Measurements from ENCODE around the gene FBXL22. TPM values are rescaled to one million over a fixed set of nuclear protein-coding genes. Genes with fewer than 3 reads are reported as not detected.

Gene FBXL22
- total and polyA plus RNA-seq, 2 experiments from 2014 or later = 0.26 TPM; not detected in 1

DNA sequence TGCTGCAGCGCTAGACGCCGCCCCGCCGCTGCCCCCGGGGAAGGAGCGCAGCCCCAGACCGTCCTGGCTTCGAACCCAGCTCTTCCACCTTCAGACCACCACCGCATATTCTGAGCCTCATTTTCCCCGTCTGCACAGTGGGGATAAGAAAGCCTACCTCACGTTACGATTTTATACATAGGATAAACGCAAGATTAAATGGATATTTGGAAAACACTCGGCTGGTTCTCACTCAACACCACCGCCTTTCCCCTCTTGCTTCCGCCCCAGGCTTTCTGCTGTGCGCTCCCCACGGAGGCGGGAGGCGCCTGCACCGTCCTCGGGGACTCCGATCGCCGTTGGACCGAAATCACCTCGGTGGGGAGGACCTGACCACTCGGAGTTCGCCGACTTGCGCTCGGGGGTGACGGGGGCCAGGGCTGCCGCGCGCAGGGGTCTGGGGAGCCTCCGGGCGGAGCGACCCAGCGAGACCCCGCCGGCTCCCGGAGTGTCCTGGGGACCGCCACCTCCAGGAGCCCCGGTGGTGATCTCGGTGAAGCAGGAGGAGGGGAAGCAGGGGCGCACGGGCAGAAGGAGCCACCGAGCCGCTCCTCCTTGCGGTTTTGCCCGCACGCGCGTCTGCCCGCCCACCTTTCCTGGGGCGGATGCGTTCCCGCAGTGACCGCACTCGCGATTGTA is 4.0 kb downstream of the FBXL22 start (continued):
- TF ChIP-seq ZNF114 (CRISPR knock-in tag; IDR thresholded peaks at IDR 0.05) (0 out of 2 replicates have a peak, but pooled peaks have one; percentile 24), ZNF331 (CRISPR knock-in tag; IDR thresholded peaks at IDR 0.05; ENCODE audit: low read depth) (no peak), ETS1 (IDR thresholded peaks at IDR 0.05) (no peak), STAT1 (IDR thresholded peaks at IDR 0.05; ENCODE audit: unreplicated experiment) (no peak), CREB1 (CRISPR knock-in tag; IDR thresholded peaks at IDR 0.05; ENCODE audit: low read depth) (no peak), JUNB (IDR thresholded peaks at IDR 0.05; ENCODE audit: unreplicated experiment) (no peak), EZH2 (IDR thresholded peaks at IDR 0.05; ENCODE audit: low read depth, unreplicated experiment) (peak; percentile 67)
- TF ChIP-seq, protein P1, sequence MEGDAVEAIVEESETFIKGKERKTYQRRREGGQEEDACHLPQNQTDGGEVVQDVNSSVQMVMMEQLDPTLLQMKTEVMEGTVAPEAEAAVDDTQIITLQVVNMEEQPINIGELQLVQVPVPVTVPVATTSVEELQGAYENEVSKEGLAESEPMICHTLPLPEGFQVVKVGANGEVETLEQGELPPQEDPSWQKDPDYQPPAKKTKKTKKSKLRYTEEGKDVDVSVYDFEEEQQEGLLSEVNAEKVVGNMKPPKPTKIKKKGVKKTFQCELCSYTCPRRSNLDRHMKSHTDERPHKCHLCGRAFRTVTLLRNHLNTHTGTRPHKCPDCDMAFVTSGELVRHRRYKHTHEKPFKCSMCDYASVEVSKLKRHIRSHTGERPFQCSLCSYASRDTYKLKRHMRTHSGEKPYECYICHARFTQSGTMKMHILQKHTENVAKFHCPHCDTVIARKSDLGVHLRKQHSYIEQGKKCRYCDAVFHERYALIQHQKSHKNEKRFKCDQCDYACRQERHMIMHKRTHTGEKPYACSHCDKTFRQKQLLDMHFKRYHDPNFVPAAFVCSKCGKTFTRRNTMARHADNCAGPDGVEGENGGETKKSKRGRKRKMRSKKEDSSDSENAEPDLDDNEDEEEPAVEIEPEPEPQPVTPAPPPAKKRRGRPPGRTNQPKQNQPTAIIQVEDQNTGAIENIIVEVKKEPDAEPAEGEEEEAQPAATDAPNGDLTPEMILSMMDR (conservative IDR thresholded peaks at IDR 0.05; ENCODE audit: low read depth in 2 of 2) = no peak

- Histone ChIP-seq H3K36me3 (ENCODE audit: insufficient read depth) (no peaks in the 10 kb centered on the region), H3K27ac (ENCODE audit: low read depth) (no peak overlapping the region), H4K20me1 (replicated peaks; ENCODE audit: insufficient read depth) (no peaks in the 10 kb centered on the region), H3K9me2 (ENCODE audit: insufficient read depth) (no peaks in the 10 kb centered on the region), H3K27me3 (ENCODE audit: insufficient read depth) (peaks cover 46% of the 10 kb centered on the region), H3K4me3 (peak overlapping the region; percentile 77), H3K4me1 (ENCODE audit: insufficient read depth) (peaks cover 12% of the 10 kb centered on the region), H3K4me2 (peak overlapping the region; percentile 96), H2AFZ (peak overlapping the region; percentile 98), H3F3A (replicated peaks; ENCODE audit: low read depth) (peaks cover 9% of the 10 kb centered on the region; the same call in 1 of the 2 replicates), H3K79me2 (replicated peaks; ENCODE audit: insufficient read depth) (no peaks in the 10 kb centered on the region)
- Mint-ChIP-seq H3K4me1 (peaks cover 23% of the 10 kb centered on the region), H3K27ac (no peak overlapping the region), H3K36me3 (ENCODE audit: low read depth) (no peaks in the 10 kb centered on the region), H3K9me3 (no peaks in the 10 kb centered on the region), H3K4me3 (peak overlapping the region; percentile 88), H3K27me3 (ENCODE audit: insufficient read depth, low read depth, poor library complexity) (peaks cover 36% of the 10 kb centered on the region)
- ATAC-seq (peak; percentile 7), DNase-seq (ENCODE audit: low spot score) (peak; percentile 20)
- peak; percentile 48 for TF ChIP-seq EZH2 (IDR thresholded peaks at IDR 0.05; ENCODE audit: low read depth, unreplicated experiment)
- TF ChIP-seq ZNF331 (CRISPR knock-in tag; IDR thresholded peaks at IDR 0.05; ENCODE audit: low read depth) = no peak
- no peak for TF ChIP-seq STAT1 (IDR thresholded peaks at IDR 0.05; ENCODE audit: unreplicated experiment)
These were observed 4.6 kb downstream of the FBXL22 start for GRCh38 chr15:63601704-63602185.

DNA sequence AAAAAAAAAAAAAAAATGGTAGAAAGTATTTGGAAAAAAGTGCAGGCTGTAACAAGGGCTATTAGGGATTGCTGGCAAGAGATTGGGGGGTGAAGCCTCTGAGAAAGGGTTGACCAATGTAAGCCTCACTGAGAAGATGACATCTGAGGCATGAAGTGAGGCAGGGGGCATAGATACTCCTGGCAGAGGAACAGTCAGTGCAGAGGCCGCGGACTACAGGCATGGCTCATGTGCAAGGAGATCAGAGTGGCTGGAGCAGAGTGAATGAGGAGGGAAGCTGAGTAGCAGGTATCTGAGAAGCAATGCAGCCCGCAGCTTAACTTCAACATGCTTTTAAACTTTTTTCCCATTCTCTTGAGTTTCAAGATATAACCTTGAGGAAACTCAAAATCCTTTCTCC is 5.4 kb downstream of the FBXL22 start:
- Histone ChIP-seq H3K4me3 (no peak overlapping the region), H3K79me2 (replicated peaks; ENCODE audit: insufficient read depth) (no peaks in the 10 kb centered on the region), H3K27me3 (ENCODE audit: insufficient read depth) (peaks cover 46% of the 10 kb centered on the region), H4K20me1 (replicated peaks; ENCODE audit: insufficient read depth) (no peaks in the 10 kb centered on the region), H3K27ac (ENCODE audit: low read depth) (no peak overlapping the region), H3K9me2 (ENCODE audit: insufficient read depth) (no peaks in the 10 kb centered on the region), H3F3A (replicated peaks; ENCODE audit: low read depth) (peaks cover 9% of the 10 kb centered on the region; the same call in 1 of the 2 replicates), H3K36me3 (ENCODE audit: insufficient read depth) (no peaks in the 10 kb centered on the region), H3K4me2 (no peak overlapping the region), H3K4me1 (ENCODE audit: insufficient read depth) (peaks cover 12% of the 10 kb centered on the region), H2AFZ (no peak overlapping the region)
- Mint-ChIP-seq H3K4me3 (peak overlapping the region; percentile 33; the same call in 2 of the 3 replicates), H3K4me1 (peaks cover 17% of the 10 kb centered on the region), H3K27ac (no peak overlapping the region), H3K36me3 (ENCODE audit: low read depth) (no peaks in the 10 kb centered on the region), H3K9me3 (no peaks in the 10 kb centered on the region), H3K27me3 (ENCODE audit: insufficient read depth, low read depth, poor library complexity) (peaks cover 34% of the 10 kb centered on the region)
- DNase-seq (ENCODE audit: low spot score) = no peak
- no peak for ATAC-seq
- no peak for TF ChIP-seq NANOG (IDR thresholded peaks at IDR 0.05; ENCODE audit: borderline replicate concordance)
- TF ChIP-seq, protein P2, sequence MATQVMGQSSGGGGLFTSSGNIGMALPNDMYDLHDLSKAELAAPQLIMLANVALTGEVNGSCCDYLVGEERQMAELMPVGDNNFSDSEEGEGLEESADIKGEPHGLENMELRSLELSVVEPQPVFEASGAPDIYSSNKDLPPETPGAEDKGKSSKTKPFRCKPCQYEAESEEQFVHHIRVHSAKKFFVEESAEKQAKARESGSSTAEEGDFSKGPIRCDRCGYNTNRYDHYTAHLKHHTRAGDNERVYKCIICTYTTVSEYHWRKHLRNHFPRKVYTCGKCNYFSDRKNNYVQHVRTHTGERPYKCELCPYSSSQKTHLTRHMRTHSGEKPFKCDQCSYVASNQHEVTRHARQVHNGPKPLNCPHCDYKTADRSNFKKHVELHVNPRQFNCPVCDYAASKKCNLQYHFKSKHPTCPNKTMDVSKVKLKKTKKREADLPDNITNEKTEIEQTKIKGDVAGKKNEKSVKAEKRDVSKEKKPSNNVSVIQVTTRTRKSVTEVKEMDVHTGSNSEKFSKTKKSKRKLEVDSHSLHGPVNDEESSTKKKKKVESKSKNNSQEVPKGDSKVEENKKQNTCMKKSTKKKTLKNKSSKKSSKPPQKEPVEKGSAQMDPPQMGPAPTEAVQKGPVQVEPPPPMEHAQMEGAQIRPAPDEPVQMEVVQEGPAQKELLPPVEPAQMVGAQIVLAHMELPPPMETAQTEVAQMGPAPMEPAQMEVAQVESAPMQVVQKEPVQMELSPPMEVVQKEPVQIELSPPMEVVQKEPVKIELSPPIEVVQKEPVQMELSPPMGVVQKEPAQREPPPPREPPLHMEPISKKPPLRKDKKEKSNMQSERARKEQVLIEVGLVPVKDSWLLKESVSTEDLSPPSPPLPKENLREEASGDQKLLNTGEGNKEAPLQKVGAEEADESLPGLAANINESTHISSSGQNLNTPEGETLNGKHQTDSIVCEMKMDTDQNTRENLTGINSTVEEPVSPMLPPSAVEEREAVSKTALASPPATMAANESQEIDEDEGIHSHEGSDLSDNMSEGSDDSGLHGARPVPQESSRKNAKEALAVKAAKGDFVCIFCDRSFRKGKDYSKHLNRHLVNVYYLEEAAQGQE (IDR thresholded peaks at IDR 0.05; ENCODE audit: unreplicated experiment) = no peak
- no peak for TF ChIP-seq ZNF331 (CRISPR knock-in tag; IDR thresholded peaks at IDR 0.05; ENCODE audit: low read depth)
- TF ChIP-seq, protein P1 (conservative IDR thresholded peaks at IDR 0.05; ENCODE audit: low read depth in 2 of 2) = no peak
- TF ChIP-seq EZH2phosphoT487 (IDR thresholded peaks at IDR 0.05; ENCODE audit: unreplicated experiment) = no peak

All from GM23338 (cell line).